Occipital lobe (tissue), 2 donors: ENCODE results near the gene ST6GAL1. TPM values are rescaled to one million over a fixed set of nuclear protein-coding genes. Genes with fewer than 3 reads are reported as not detected.
"Not testable (repeated sequence)": the region's sequence is repeated elsewhere in the genome, so short reads cannot be mapped to it uniquely, and the experiment has no call there.

ENCODE experiments used
- DNase-seq: peaks from one replicate; lab custom pipeline; 2025; lab: John Stamatoyannopoulos, UW
- total RNA-seq: library from RNA; depleted of rRNA; stranded (reverse); fragments of >200 nt; gene quantifications from one replicate; pipeline ENCODE4 v1.2.3, GENCODE V29; 2014

The ST6GAL1 gene
- total RNA-seq, 1 donor from 2014 or later, result 39.6 TPM

DNA sequence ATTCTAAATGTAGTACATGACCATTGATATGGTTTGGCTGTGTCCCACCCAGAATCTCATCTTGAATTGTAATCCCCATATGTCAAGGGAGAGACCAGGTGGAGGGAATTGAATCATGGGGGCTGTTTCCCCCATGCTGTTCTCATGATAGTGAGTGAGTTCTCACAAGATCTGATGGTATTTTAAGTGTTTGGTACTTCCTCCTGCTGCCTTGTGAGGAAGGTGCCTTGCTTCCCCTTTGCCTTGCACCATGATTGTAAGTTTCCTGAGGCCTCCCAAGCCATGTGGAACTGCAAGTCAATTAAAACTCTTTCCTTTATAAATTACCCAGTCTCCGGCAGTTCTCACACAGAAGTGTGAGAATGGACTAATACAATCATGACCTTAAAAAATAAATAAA is 61.8 kb downstream of the ST6GAL1 start:
- DNase-seq, result not testable (repeated sequence)

DNA sequence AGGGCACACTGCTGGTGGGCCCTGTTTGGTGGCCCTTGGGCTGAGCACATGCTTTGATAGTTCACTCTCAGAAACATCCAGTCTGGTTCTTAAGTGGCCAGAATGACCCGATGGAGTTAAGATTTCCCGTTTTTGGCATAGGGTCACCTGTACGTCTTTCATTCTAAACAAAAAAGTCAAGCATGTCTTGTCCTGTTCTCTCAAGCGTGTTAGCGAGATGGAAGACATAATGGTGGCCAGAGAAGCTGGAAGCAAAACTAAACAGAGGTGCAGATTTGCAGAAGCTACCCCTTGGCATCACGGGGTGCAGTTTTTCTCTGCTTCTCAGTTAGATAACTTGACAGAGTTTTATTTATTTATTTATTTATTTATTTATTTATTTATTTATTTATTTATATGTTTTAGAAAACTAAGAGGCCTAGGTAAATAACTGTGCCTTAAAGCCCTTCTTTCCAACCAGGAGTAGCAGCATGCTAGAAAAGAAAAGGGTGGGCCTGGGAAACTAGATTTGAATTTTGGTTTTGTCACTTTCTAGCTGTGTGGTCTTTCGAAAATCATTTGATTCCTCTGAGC is 63.0 kb downstream of the ST6GAL1 start:
- no peak for DNase-seq

DNA sequence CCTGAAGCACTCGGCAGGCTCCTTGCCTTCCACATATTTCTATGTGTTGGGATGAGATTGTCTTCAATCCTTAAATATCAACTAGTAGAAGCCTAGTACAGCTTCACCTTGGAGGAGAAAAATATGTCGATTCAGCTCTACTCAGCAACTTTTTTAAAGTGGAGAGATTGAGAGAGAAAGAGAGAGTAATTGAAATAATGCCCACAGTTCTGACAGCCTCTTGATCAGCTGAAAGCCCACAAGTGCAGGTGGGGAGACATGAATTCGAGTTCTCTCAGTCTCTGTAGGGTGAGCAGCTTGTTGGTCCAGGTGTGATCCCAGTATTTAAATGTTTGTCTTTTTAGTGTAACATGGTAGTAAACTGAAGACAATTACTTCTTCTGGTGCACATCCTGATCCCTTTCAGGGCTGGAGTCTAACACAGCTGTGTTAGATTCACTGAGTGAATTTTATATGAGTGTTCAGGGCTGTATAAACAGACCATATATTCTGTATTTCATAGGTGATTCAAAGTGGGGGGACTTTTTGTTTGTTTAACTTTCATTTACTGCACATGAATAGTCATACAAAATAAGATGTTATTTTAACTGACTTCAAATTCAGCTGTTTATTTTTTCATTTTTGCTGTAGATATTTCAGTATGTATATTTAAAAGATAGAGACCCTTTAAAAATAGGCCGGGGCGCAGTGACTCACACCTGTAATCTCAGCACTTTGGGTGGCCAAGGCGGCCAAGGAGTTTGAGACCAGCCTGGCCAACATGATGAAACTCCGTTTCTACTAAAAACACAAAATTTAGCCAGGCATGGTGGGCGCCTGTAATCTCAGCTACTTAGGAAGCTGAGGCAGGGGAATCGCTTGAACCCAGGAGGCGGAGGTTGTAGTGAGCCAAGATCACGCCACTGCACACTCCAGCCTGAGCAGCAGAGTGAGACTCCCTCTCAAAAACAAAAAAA is 64.0 kb downstream of the ST6GAL1 start:
- no peak for DNase-seq

DNA sequence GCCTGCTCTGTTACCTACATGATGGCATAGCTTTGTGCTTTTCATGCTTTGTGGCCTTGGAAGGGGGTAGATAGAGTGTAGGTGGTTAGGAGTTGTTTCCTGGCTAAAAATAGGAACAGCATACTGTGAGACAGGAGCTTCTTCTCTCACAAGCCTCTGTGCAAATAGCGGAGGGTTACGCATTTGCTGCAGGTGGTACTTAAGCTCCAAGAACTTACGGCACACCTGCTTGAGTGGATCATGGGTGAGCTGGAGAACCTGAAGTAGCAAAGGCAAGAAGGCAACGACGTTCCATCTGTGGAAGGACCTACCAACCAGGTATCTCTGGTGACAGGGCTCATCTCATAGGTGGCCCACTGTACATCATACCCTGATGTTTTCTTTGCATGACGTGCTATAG is 66.0 kb downstream of the ST6GAL1 start:
- DNase-seq, result no peak

DNA sequence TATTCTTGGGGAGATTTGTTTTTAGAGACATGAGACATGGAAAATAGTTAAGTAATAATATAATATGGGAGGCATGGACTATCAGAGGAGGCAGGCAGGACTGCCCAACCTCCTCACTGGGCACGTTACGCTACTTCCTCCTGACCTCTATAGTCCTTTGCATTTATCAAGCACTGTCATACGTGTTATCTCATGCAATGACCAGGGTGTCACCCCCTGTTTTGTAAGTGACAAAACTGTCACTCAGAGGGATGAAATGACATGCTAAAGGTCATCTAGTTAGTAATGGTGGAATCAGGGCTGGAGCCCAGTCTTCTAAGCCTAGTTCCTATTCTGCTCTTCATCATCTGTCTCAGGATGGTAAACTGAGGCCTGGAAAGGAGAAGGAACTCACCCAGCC is 66.7 kb downstream of the ST6GAL1 start:
- no peak for DNase-seq

DNA sequence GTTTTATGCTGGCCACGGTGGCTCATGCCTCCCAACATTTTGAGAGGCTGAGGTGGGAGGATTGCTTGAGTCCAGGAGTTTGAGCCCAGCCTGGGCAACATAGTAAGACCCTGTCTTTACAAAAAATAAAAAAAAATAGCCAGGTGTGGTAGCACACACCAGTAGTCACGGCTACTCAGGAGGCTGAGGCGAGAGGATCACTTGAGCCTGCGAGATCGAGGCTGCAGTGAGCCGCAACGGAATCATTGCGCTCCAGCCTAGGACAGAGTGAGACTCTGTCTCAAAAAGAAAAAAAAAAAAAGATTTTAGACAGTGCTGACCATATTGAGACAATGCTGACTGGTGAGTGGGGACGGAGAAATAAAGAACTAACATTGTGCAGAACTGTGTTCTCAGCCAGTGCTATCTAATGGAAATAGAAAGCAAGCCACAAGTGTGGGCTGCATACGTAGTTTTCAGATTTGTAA is 67.2 kb downstream of the ST6GAL1 start:
- no peak for DNase-seq

DNA sequence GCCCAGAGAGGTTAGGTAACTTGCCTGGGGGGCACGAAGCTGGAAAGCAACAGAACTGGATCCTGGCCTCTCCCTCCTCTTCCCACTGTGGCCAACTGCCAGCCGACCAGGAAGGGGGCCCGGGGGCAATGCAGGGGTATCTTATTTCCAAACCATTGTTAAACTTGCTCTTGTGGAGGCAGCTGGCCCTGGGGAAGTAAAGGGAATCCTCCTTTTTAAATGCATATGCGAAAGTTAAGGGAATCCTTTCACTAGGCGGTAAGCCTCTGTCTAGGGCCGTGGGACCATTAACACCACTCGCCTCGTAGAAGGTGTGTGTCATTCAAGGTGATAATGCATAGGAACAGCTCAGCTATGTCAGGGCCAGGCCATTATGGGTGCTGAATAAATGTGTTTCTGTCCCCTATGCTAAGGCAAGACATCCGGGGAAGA is 68.6 kb downstream of the ST6GAL1 start:
- DNase-seq, result no peak

DNA sequence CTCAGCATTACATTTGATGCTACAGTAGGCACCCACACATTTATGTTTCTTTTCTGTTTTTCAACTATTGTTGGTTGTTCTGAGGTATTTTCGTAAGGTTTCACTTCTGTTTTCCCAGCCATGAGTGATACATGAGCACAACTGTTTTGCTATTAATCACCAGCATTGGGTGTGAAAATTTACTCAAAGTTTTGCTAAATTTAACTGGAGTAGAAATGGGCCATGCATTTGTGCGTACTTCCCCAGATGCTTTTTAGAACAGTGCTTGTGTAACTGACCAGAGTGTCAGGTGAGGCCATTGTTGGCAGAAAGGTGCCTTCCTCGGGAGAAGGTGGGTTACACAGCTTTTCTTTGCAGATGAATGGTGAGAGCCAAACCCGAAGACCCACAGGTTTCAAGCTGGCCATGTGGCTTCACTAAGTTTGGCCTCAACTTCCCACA is 70.4 kb downstream of the ST6GAL1 start:
- no peak for DNase-seq

DNA sequence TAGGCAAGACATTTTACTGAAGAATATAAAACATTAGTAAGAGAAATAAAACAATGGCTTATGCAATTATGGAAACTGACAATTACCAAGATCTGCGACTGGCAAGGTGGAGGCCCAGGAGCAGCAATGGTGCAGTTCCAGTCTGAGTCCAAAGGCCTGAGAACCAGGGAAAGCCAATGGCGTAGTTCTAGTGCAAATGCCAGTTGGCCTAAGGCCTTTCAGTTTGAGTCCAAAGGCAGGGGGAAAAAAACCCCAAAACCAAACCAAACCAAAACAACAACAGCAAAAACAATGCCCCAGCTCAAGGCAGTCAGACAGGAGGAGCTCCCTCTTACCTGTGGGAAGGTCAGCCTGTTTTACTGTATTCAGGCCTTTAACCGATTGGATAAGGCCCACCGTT is 72.6 kb downstream of the ST6GAL1 start:
- DNase-seq, result no peak

DNA sequence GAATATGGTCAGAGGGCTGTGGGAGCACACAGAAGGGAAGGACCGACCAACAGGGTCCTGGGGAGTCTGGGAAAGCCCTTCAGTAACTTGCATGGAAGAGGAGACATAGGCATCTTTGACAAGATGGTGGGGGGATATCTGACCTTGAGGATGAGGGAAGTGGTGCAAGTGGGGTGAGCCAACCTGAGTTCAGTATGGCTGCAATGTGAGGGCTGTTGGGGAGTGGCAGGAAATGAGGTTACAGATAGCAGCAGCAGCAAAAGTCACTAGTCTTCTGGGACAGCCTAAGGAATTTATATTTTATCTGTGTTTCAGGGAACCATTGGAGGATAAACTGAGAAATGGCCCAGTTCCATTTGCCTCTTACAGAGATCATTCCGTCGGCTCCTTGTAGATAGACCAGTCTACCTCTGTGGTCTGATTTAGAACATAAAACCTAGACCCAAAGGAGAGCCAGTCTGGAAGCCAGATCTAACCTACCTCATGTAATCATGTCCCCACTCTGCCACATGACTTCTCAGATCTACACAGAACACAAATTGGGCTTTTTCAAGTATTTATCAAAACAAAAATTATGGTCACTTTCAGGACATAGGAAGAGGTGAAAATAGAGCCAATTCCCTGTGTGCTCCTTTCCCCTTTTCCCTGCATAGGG is 75.6 kb downstream of the ST6GAL1 start:
- DNase-seq, result no peak

DNA sequence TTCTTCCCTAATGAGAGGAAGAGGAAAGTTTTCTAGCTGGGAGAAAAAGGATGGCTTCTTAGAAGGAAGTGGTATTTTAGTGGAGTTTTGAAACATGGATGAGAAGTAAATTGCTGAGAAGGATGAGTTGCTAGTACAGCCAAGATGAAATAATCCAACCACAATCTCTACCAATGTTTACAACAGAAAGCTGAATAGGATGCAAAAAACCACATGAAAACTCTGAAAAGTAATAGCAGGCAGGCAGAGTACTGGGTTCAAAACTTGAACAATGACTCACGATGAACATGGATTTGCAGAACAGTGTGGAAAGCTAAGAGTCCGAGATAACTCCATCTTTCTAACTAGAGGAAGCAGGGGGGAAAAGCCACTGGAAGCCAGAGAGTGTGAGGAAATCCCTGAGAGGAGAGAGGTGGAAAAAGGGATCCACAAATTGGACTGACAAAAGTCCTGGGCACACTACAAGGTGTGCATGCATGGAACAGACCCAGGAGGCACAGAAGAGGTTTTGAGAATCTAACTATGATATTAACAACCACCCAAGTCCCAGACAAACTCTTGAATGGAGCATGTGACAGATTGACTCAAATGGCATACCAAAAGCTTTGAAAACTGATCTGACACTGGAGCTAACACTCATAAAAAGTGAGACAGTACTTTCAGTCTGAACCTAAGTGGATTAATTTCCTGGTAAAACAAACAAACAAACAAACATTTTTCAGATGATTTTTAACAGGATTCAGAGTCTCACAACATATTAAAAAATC is 76.7 kb downstream of the ST6GAL1 start:
- DNase-seq, result no peak

DNA sequence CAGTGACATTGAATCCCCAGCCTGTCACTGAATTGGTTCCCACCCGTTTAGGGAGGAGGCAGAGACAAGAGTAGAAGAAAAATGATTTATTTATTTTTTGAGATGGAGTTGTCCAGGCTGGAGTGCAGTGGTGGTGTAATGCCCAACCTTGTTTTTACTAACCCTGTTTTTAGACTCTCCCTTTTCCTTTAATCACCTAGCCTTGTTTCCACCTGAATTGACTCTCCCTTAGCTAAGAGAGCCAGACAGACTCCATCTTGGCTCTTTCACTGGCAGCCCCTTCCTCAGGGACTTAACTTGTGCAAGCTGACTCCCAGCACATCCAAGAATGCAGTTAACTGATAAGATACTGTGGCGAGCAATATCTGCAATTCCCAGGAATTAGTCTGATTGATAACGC is 80.1 kb downstream of the ST6GAL1 start:
- DNase-seq, result not testable (repeated sequence)

DNA sequence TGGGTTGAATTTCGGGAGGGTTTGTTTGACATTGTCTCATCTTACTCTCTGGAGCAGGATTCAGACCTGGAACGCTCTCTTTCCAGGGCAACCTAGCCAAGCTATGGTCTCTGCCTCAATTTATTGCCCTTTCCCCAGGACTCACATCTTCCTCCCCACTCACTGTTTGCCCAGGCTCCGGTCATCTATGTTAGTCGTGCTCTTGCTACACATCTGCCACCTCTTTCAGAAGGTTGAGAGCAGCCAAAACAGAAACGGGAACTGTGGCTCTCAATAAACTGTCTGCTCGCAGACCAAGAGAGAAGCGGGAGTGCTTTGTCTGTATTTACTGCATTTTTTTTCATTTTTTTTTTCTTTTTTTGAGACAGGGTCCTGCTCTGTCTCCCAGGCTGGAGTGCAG is 81.6 kb downstream of the ST6GAL1 start:
- no peak for DNase-seq

DNA sequence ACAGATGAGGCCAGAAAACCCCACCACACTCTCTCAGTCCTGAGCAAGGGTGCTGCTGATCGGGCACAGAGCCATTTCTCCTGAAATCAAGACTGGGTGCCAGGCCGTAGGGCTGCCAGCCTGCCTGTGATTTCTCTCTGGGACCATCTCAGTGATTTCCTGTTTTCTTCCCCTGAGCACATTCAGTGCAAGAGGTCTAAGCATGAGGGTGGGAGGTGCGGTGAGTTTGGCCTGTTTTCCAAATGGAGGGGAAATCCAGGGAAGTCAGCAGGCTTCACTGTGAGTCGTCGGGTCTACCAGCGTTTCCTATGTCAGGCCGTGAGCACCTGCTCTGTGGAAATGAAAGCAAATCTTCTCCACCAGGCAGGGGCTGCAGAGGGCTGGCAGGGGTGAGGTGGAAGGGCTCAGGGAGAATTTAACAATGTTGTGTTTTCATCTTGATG is 82.3 kb downstream of the ST6GAL1 start:
- no peak for DNase-seq

DNA sequence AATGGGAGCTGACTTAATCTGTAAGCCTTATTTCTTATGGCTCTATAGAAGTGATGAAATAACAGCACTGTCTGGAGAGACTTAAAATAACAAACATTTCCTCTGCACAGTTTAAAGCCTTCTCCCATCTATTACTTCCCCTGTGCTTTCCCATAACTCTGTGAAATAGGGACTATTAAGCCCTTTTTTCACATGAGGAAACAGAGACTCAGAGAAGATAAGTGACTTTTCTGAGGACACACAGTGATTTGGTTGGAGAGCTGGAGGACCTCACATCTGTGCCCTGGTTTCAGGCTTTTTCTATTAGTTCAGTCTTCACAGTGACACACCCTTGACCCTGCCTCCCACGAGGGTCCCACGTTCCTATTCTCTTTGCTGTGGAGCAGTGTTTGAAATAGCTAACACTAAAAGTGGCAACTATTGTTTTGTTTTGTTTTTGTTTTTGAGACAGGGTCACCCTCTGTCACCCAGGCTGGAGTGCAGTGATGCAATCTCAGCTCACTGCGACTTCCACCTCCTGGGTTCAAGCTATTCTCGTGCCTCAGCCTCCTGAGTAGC is 82.9 kb downstream of the ST6GAL1 start:
- DNase-seq, result no peak

DNA sequence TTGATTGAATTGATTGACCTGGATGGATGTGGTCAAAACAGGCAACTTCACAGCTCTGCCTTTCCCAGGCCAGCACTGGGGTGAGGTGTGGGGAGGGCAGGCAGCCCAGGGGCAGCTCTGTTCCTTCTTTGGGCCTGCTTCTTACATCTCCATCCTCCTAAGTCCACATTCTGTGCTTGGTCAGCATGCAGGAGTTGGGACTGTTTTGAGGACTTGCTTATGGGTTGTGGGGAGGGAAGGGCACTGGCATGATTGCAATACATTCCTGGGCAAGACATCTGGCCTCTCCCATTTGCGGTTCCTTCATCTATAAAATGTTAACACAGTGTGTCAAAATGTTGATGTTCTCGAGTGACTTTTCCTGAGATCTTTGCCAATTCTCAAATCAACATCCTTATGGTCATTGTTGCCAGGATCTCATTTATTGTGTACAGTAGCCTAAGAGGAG is 84.1 kb downstream of the ST6GAL1 start:
- no peak for DNase-seq

DNA sequence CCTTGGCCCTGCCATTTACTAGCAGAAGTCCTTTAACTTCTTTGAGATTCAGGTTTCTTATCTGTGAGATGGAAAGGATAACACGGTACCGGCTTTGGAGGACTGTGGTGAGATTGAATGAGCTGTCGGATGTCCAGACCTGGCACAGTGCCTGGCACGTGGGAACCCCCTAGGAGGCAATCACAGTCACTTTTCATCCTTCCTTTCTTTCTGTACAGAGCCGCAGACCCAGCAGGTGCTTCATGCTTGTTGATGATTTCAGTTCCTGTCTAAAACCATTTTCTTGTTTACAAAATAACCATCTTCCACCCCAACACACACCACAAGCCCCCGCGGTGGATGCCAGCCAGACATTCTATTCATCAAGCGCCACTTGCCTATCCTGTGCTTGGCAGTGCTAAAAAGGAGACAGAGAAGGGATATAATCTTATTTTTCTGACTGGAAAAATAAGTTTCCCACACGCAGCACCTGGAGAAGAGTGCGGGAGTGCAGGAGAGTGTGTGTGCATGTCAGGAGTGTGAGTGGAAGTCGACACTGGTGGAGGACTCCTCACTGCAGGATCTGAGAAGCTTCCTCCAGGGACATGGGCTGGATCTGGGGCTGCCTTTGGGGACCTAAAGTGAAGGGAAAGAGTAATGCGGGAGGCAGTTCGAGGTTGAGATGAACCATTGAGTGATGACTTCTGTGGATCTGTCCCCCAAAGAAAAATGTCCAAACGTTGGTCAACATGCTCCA is 85.7 kb downstream of the ST6GAL1 start:
- DNase-seq, result no peak

DNA sequence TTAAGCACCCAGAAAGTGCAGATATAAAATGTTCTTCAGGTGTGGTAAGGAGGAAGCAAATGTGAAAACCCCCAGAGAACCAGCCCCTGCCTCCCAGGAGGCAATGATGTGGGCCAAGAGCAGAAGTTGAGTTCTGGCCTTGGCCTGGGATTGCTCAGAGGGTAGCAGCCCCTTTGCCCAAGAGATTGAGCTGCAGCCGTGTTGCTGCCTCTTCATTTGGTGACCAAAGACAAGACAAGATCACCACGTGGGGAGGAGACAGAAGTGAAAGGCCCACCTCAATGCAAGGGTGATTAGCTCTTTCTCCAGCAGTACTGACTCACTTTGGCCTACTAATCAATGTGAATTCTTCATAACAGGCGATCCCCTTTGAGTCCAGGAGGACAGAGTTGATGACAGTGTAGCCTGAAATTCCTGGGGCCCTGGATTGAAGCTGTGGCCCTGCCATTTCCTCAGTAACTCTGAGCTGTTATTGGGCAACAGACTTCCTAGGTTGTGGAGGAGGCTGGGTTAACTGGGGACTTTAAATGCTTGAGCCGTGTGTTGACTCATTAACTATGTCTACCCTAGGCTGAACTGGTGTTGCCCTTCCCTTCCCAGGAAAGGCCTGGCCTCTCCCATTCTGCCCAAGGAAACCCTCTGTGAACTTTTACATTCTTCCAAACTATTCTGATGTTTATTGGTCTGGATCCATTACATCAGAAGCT is 86.5 kb downstream of the ST6GAL1 start:
- DNase-seq, result no peak

DNA sequence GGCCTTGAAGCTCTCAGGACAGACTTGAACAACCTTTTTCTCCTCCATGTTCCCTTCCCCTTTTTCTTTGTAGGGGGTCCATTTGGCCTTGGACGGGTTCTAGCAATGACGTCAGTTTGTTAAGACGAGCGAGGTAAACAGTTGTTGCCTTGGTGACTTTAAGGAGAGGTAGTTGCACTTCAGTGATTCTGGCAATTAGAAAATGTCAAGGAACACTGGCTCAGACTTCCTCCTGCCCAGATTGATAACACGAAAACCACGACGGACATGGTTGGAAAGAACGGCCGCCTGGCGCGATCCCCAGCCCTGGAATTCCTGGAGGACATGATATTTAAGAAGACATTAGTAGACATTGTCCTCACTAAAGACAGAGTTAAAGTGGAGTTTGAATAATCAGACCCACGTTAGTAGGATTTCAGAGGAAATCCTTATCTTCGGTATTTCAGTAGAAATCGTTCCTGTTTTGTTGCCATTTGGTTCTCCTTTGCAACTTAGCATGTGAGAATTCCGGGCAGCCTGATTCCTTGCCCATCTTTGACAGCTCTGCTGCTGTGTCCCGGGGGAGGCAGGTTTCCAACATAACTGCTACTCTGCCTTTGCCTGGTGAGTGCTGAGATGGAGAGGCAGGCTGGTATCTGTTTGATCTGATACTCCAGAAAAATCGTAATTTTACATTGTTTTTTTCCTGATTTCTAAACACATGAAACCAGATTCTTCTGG is 87.3 kb downstream of the ST6GAL1 start:
- DNase-seq, result no peak
